ENCODE data around the gene CAPNS1. TPM values are rescaled to one million over a fixed set of nuclear protein-coding genes. Genes with fewer than 3 reads are reported as not detected.

Gene CAPNS1
- total RNA-seq, 3 donors from 2014 or later = 501 to 878 (median 756) TPM

GRCh38 chr19:36111200-36111539 is 28.7 kb upstream of the CAPNS1 start:
- peaks cover 9% of the 10 kb centered on the region for H3K4me1 ChIP-seq (ENCODE audit: low read depth)
- H3K4me3 ChIP-seq = no peak overlapping the region
- H3K9me3 ChIP-seq = no peaks in the 10 kb centered on the region
- intact Hi-C loops (cut with DNase I, micrococcal nuclease) = no loop called here
- ATAC-seq (no peak), DNase-seq (no peak)
- peaks cover 4% of the 10 kb centered on the region for H3K36me3 ChIP-seq (ENCODE audit: low read depth)
- no peak for TF ChIP-seq CTCF (IDR thresholded peaks at IDR 0.05)

GRCh38 chr19:36112678-36113077 is 27.2 kb upstream of the CAPNS1 start:
- DNase-seq (no peak), ATAC-seq (no peak)
- Histone ChIP-seq H3K4me3 (no peak overlapping the region), H3K36me3 (ENCODE audit: low read depth) (peaks cover 4% of the 10 kb centered on the region), H3K9me3 (no peaks in the 10 kb centered on the region), H3K4me1 (ENCODE audit: low read depth) (peaks cover 14% of the 10 kb centered on the region)
- intact Hi-C loops (cut with DNase I, micrococcal nuclease) = no loop called here
- TF ChIP-seq CTCF (IDR thresholded peaks at IDR 0.05) = no peak

- no peaks in the 10 kb centered on the region for H3K9me3 ChIP-seq
- H3K4me1 ChIP-seq (ENCODE audit: low read depth) = peaks cover 14% of the 10 kb centered on the region
- ATAC-seq (no peak), DNase-seq (no peak)
- peaks cover 4% of the 10 kb centered on the region for H3K36me3 ChIP-seq (ENCODE audit: low read depth)
- intact Hi-C loops (cut with DNase I, micrococcal nuclease) = no loop called here
- no peak overlapping the region for H3K4me3 ChIP-seq
- no peak for TF ChIP-seq CTCF (IDR thresholded peaks at IDR 0.05)
Observed at GRCh38 chr19:36113425-36113824, 26.4 kb upstream of the CAPNS1 start.

GRCh38 chr19:36113894-36114720 is 25.8 kb upstream of the CAPNS1 start:
- ATAC-seq (no peak), DNase-seq (peak; percentile 35 to 70 (median 61))
- Histone ChIP-seq H3K9me3 (no peaks in the 10 kb centered on the region), H3K4me3 (peak overlapping the region; percentile 45), H3K36me3 (ENCODE audit: low read depth) (peaks cover 4% of the 10 kb centered on the region), H3K4me1 (ENCODE audit: low read depth) (peaks cover 14% of the 10 kb centered on the region)
- TF ChIP-seq CTCF (IDR thresholded peaks at IDR 0.05) = peak; percentile 7
- intact Hi-C loops (cut with DNase I, micrococcal nuclease) = no loop called here

- intact Hi-C loops (cut with DNase I, micrococcal nuclease) = no loop called here
- peak within 1 kb of the TSS; percentile 45 for H3K4me3 ChIP-seq
- peak; percentile 90 for ATAC-seq
- H3K36me3 ChIP-seq (ENCODE audit: low read depth) = peaks cover 4% of the 10 kb centered on the region
- TF ChIP-seq CTCF (IDR thresholded peaks at IDR 0.05) = no peak
- H3K9me3 ChIP-seq = no peaks in the 10 kb centered on the region
- DNase-seq = peak; percentile 97 to 100 (median 99)
- peaks cover 14% of the 10 kb centered on the region for H3K4me1 ChIP-seq (ENCODE audit: low read depth)
Observed at GRCh38 chr19:36114721-36115452, 25.0 kb upstream of the CAPNS1 start, which contains the start of gene POLR2I. Gene POLR2I, minus strand, starts transcription at chr19:36114875. Its CDS starts 19 bp downstream, at chr19:36114856.
